ENCODE data around the gene CHMP2A. TPM values are rescaled to one million over a fixed set of nuclear protein-coding genes. Genes with fewer than 3 reads are reported as not detected.

CHMP2A gene
- total RNA-seq, 1 donor = 106 TPM

DNA sequence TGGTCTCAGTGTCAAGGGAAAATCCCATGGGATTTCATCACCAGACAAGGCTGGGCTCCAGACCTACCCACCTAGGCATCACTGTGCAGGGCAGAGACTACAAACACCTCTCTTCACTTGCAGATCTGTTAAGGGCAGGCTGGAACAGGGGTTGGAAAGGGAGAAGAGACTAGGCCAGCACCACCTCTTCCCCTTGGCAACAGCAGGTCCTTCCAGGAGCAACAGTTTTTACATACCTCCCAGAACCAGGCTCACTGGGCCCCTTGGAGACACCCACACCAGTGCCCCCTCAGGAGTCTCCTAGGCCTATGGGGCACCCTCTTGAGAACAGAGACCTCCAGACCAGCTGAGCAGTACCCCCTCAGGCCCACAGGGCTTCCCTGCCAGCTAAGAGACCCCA is 6.0 kb upstream of the CHMP2A start:
- no peak for DNase-seq (ENCODE audit: insufficient read length, low spot score, missing footprints)

GRCh38 chr19:58560007-58560887 is 5.3 kb upstream of the CHMP2A start:
- H2AFZ ChIP-seq (ENCODE audit: low read length) = peak overlapping the region; percentile 57
- peaks cover 35% of the 10 kb centered on the region for H3K4me1 ChIP-seq (ENCODE audit: insufficient read depth, low read length)
- peaks cover 6% of the 10 kb centered on the region for H3K27me3 ChIP-seq (ENCODE audit: insufficient read depth, low read length)
- peaks cover 29% of the 10 kb centered on the region for H3K79me2 ChIP-seq (ENCODE audit: insufficient read depth, low read length)
- peaks cover 13% of the 10 kb centered on the region for H3K36me3 ChIP-seq (ENCODE audit: insufficient read depth, low read length)
- H3K4me2 ChIP-seq (ENCODE audit: insufficient read depth, low read length) = peak overlapping the region; percentile 93
- H3K9me3 ChIP-seq (ENCODE audit: low read depth, low read length) = no peaks in the 10 kb centered on the region
- TF ChIP-seq, protein P1, sequence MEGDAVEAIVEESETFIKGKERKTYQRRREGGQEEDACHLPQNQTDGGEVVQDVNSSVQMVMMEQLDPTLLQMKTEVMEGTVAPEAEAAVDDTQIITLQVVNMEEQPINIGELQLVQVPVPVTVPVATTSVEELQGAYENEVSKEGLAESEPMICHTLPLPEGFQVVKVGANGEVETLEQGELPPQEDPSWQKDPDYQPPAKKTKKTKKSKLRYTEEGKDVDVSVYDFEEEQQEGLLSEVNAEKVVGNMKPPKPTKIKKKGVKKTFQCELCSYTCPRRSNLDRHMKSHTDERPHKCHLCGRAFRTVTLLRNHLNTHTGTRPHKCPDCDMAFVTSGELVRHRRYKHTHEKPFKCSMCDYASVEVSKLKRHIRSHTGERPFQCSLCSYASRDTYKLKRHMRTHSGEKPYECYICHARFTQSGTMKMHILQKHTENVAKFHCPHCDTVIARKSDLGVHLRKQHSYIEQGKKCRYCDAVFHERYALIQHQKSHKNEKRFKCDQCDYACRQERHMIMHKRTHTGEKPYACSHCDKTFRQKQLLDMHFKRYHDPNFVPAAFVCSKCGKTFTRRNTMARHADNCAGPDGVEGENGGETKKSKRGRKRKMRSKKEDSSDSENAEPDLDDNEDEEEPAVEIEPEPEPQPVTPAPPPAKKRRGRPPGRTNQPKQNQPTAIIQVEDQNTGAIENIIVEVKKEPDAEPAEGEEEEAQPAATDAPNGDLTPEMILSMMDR (IDR thresholded peaks at IDR 0.05; ENCODE audit: extremely low read depth, low read depth, low read length) = no peak
- peak overlapping the region; percentile 87 for H3K4me3 ChIP-seq (ENCODE audit: insufficient read depth, low read length)
- peaks cover 12% of the 10 kb centered on the region for H4K20me1 ChIP-seq (ENCODE audit: insufficient read depth, low read length)
- H3K27ac ChIP-seq (ENCODE audit: low read depth, low read length) = peak overlapping the region; percentile 99
- DNase-seq (ENCODE audit: insufficient read length, low spot score, missing footprints) = peak; percentile 78

More for the DNA sequence above, 6.0 kb upstream of the CHMP2A start:
- Histone ChIP-seq H3K27ac (ENCODE audit: low read depth, low read length) (no peak overlapping the region), H3K4me1 (ENCODE audit: insufficient read depth, low read length) (peaks cover 31% of the 10 kb centered on the region), H3K9me3 (ENCODE audit: low read depth, low read length) (no peaks in the 10 kb centered on the region), H2AFZ (ENCODE audit: low read length) (no peak overlapping the region), H3K36me3 (ENCODE audit: insufficient read depth, low read length) (peaks cover 12% of the 10 kb centered on the region), H3K79me2 (ENCODE audit: insufficient read depth, low read length) (peaks cover 22% of the 10 kb centered on the region), H3K4me2 (ENCODE audit: insufficient read depth, low read length) (no peak overlapping the region), H3K27me3 (ENCODE audit: insufficient read depth, low read length) (peaks cover 6% of the 10 kb centered on the region), H3K4me3 (ENCODE audit: insufficient read depth, low read length) (no peak overlapping the region), H4K20me1 (ENCODE audit: insufficient read depth, low read length) (peaks cover 12% of the 10 kb centered on the region)
- TF ChIP-seq, protein P1 (IDR thresholded peaks at IDR 0.05; ENCODE audit: extremely low read depth, low read depth, low read length) = no peak

DNA sequence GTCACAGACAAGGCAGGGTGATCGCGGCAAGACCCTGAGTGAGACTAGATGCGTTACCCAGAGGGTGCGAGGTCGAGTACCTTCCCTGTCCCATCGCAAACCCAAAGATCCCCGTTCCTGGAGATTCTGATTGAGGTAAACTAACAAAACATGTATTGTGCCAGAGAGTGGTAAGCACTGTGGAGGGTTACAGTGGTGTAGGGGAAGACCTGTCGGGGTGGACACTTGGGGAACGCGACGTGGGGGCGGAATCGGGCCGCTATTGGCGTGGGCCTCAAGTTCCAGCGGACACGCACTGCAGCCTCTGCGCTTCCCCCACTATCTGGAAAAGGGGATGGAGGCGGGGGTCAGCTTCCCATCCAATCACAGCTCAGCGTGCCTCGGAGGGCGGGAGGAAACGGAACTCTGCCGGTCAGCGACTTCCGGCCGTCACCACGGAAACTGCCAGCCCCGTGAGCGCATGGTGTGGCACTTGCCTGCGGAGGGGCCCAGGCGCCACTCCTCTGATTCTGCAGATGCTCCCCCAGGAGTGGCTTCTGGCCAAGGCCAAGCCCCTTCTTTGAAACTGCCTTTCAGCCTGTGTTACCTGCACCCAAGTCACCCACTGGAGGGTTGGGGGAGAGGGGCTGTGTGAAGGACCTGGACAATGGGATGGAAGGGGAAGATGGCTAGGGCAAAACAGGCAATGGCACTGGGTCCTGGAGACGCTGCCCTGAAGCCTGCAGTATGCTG is 4.5 kb upstream of the CHMP2A start:
- peak overlapping the region; percentile 87 for H3K4me3 ChIP-seq (ENCODE audit: insufficient read depth, low read length)
- H3K9me3 ChIP-seq (ENCODE audit: low read depth, low read length) = no peaks in the 10 kb centered on the region
- DNase-seq (ENCODE audit: insufficient read length, low spot score, missing footprints) = peak; percentile 100
- H3K79me2 ChIP-seq (ENCODE audit: insufficient read depth, low read length) = peaks cover 33% of the 10 kb centered on the region
- H2AFZ ChIP-seq (ENCODE audit: low read length) = peak overlapping the region; percentile 92
- peak overlapping the region; percentile 93 for H3K4me2 ChIP-seq (ENCODE audit: insufficient read depth, low read length)
- peaks cover 12% of the 10 kb centered on the region for H4K20me1 ChIP-seq (ENCODE audit: insufficient read depth, low read length)
- H3K27me3 ChIP-seq (ENCODE audit: insufficient read depth, low read length) = peaks cover 6% of the 10 kb centered on the region
- TF ChIP-seq, protein P1 (IDR thresholded peaks at IDR 0.05; ENCODE audit: extremely low read depth, low read depth, low read length) = no peak
- peak overlapping the region; percentile 99 for H3K27ac ChIP-seq (ENCODE audit: low read depth, low read length)
- peaks cover 39% of the 10 kb centered on the region for H3K4me1 ChIP-seq (ENCODE audit: insufficient read depth, low read length)
- H3K36me3 ChIP-seq (ENCODE audit: insufficient read depth, low read length) = peaks cover 13% of the 10 kb centered on the region
